Measurements from ENCODE around the gene MINDY3. TPM values are rescaled to one million over a fixed set of nuclear protein-coding genes. Genes with fewer than 3 reads are reported as not detected.

MINDY3 gene
- polyA plus RNA-seq, 4 donors = 11.1 to 26.7 (median 15.5) TPM

Other genes with a start within 250 kb of the MINDY3 start
- gene ITGA8, start 140.6 kb downstream of the MINDY3 start, polyA plus RNA-seq = 10 to 100 TPM in 1 of 4 donors, 1 to 10 TPM in 1, under 1 TPM in 1, not detected in 1; 0.81 to 13.7 (median 2.6) TPM

All from small intestine (tissue), 4 donors.